Fibroblast of pulmonary artery (primary cell): ENCODE data around the gene MAGIX.
"Not testable (repeated sequence)": the region's sequence is repeated elsewhere in the genome, so short reads cannot be mapped to it uniquely, and the experiment has no call there.

Experiments
- DNase-seq: peaks from one replicate; pipeline ENCODE4 v3.0.0-alpha.2; 2010; ENCODE audit warnings: low read depth
- H3K4me3 ChIP-seq: replicated peaks from 2 replicates; pipeline ENCODE4 v1.5.1; 2011; ENCODE audit warnings: low read depth, mild to moderate bottlenecking, control low read depth, low read length, moderate library complexity
- CTCF ChIP-seq: IDR thresholded peaks from 2 replicates; pipeline ENCODE4 v1.5.1; 2011; ENCODE audit warnings: mild to moderate bottlenecking, control low read depth, low read length, inconsistent platforms; ENCODE audit errors: missing control alignments

MAGIX gene

GRCh38 chrX:49162620-49163019, at the start of gene MAGIX:
Gene MAGIX, plus strand, starts transcription at chrX:49162758. Its CDS starts 132 bp downstream, at chrX:49162890.
- H3K4me3 ChIP-seq, result peak within 1 kb of the TSS; percentile 32
- no peak for TF ChIP-seq CTCF
- no peak for DNase-seq

- DNase-seq, result no peak
- no peak for TF ChIP-seq CTCF
- H3K4me3 ChIP-seq, result no peak overlapping the region
These were observed 46.5 kb upstream of the MAGIX start for GRCh38 chrX:49116076-49116475.

- no peak for DNase-seq
- no peak for TF ChIP-seq CTCF
- H3K4me3 ChIP-seq, result no peak overlapping the region
These were observed 45.8 kb upstream of the MAGIX start for GRCh38 chrX:49116716-49117115.

GRCh38 chrX:49117581-49117980, 45.0 kb upstream of the MAGIX start:
- no peak for TF ChIP-seq CTCF

GRCh38 chrX:49120091-49120490, 42.5 kb upstream of the MAGIX start:
- peak; percentile 11 for DNase-seq
- no peak for TF ChIP-seq CTCF
- H3K4me3 ChIP-seq, result no peak overlapping the region

More at GRCh38 chrX:49117581-49117980, 45.0 kb upstream of the MAGIX start:
- DNase-seq, result no peak
- H3K4me3 ChIP-seq, result no peak overlapping the region

- TF ChIP-seq CTCF, result no peak
These were observed 40.1 kb upstream of the MAGIX start for GRCh38 chrX:49122499-49122898.

GRCh38 chrX:49127742-49128258, 34.8 kb upstream of the MAGIX start:
- not testable (repeated sequence) for H3K4me3 ChIP-seq, DNase-seq

More at GRCh38 chrX:49122499-49122898, 40.1 kb upstream of the MAGIX start:
- DNase-seq, result no peak
- peak overlapping the region; percentile 85 for H3K4me3 ChIP-seq
